ENCODE data around the gene HAUS8.

The HAUS8 gene, protein sequence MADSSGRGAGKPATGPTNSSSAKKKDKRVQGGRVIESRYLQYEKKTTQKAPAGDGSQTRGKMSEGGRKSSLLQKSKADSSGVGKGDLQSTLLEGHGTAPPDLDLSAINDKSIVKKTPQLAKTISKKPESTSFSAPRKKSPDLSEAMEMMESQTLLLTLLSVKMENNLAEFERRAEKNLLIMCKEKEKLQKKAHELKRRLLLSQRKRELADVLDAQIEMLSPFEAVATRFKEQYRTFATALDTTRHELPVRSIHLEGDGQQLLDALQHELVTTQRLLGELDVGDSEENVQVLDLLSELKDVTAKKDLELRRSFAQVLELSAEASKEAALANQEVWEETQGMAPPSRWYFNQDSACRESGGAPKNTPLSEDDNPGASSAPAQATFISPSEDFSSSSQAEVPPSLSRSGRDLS

DNA sequence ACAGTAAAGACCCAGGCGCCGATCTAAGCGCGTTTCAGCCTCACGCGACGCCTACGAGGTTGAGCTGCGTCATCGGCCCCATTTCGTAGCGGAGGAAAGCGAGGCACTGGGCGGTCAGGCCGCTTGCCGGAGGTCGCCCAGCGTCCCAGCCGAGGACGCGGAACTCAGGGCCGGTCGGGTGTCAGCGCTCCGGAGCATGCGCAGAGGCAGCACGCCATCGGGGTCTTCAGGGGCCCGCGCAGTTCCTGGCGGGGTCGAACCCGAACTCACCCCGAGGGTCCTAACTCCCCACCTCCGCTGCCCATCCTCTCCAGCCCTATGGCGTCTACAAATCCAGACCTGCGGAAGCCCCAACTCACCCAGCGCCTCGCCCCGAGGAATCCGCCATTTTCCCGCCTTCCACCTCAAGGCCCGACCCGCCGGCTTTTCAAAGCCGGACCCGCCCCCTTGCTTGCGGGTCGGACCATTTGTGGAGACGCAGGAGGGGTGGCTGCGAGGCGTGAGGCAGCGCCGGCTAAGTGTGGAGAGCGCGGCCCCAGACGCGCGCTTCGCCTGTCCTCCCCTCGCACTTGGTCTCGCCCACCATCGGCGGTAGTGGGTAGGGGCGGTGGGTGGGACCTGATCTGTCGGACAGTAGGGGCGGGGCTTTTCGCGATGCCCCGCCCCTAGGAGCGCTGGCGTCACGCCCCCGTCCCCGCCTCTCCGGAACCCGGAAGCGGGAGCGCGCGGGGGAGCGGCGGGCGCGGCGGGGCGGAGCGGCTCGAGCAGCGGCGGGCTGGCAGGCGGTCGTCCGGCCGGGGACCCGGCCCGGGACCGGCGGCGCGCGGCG lies at the start of gene HAUS8, which contains the start of gene MYO9B:
HAUS8 (minus strand) TSS at position 418 of the 829 bp plus-strand sequence; CDS start at position 388, 30 bp downstream.
MYO9B (plus strand) TSS at position 743 of the 829 bp plus-strand sequence. CDS start 25,941 bp downstream, outside the sequence.
- Histone ChIP-seq H3K9me2 (replicated peaks; ENCODE audit: insufficient read depth, low read length) (no peaks in the 10 kb centered on the region), H4K20me1 (ENCODE audit: insufficient read depth, low read length) (no peaks in the 10 kb centered on the region), H3K79me2 (ENCODE audit: low read length) (peaks cover 77% of the 10 kb centered on the region), H3K36me3 (replicated peaks; ENCODE audit: insufficient read depth, low read length) (no peaks in the 10 kb centered on the region; the same call in 1 of the 2 replicates), H2AFZ (ENCODE audit: low read length) (peak within 1 kb of the TSS; percentile 75), H3K4me2 (ENCODE audit: low read depth, low read length) (peak within 1 kb of the TSS; percentile 96), H3K27me3 (replicated peaks; ENCODE audit: insufficient read depth, low read length) (no peaks in the 10 kb centered on the region), H3K9ac (ENCODE audit: low read length) (peak within 1 kb of the TSS; percentile 85), H3K4me3 (ENCODE audit: low read length) (peak within 1 kb of the TSS; percentile 88), H3F3A (ENCODE audit: insufficient read depth, low read length) (peaks cover 31% of the 10 kb centered on the region), H3K9me3 (replicated peaks; ENCODE audit: insufficient read depth, low read length) (no peaks in the 10 kb centered on the region), H3K27ac (ENCODE audit: low read length) (peak within 1 kb of the TSS; percentile 65), H3K4me1 (ENCODE audit: low read length) (peaks cover 17% of the 10 kb centered on the region)
- TF ChIP-seq EZH2phosphoT487 (IDR thresholded peaks at IDR 0.05; ENCODE audit: low read length) (no peak), EZH2 (optimal IDR thresholded peaks at IDR 0.05; ENCODE audit: low read depth, low read length) (no peak), CTCF (IDR thresholded peaks at IDR 0.05; ENCODE audit: low read length) (no peak)
- DNase-seq = peak; percentile 99

DNA sequence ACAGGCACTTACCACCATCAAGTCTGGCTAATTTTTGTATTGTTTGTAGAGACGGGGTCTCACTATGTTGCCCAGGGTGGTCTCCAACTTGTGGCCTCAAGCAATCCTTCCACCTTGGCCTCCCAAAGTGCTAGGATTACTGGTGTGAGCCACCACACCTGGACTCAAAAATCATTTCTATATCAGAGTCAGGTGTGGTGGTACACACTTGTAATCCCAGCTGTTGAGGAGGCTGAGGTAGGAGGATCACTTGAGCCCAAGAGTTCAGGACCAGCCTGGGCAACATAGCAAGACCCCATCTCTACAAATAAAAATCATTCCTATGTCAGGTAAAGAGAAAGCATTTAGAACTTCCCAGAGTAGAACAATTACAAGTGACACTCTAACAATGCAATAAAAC lies 48.8 kb upstream of the HAUS8 start:
- Histone ChIP-seq H3K9me3 (replicated peaks; ENCODE audit: insufficient read depth, low read length) (no peaks in the 10 kb centered on the region), H3K27me3 (replicated peaks; ENCODE audit: insufficient read depth, low read length) (no peaks in the 10 kb centered on the region), H3K4me1 (ENCODE audit: low read length) (no peaks in the 10 kb centered on the region), H4K20me1 (ENCODE audit: insufficient read depth, low read length) (no peaks in the 10 kb centered on the region), H3K4me3 (ENCODE audit: low read length) (no peak overlapping the region), H3K36me3 (replicated peaks; ENCODE audit: insufficient read depth, low read length) (no peaks in the 10 kb centered on the region), H3K27ac (ENCODE audit: low read length) (no peak overlapping the region), H3K4me2 (ENCODE audit: low read depth, low read length) (no peak overlapping the region), H3K9me2 (replicated peaks; ENCODE audit: insufficient read depth, low read length) (no peaks in the 10 kb centered on the region), H3F3A (ENCODE audit: insufficient read depth, low read length) (no peaks in the 10 kb centered on the region), H2AFZ (ENCODE audit: low read length) (no peak overlapping the region), H3K9ac (ENCODE audit: low read length) (no peak overlapping the region), H3K79me2 (ENCODE audit: low read length) (no peaks in the 10 kb centered on the region; the same call in 1 of the 2 replicates)
- TF ChIP-seq CTCF (IDR thresholded peaks at IDR 0.05; ENCODE audit: low read length) (no peak), EZH2phosphoT487 (IDR thresholded peaks at IDR 0.05; ENCODE audit: low read length) (no peak), EZH2 (optimal IDR thresholded peaks at IDR 0.05; ENCODE audit: low read depth, low read length) (no peak)
- DNase-seq = no peak

DNA sequence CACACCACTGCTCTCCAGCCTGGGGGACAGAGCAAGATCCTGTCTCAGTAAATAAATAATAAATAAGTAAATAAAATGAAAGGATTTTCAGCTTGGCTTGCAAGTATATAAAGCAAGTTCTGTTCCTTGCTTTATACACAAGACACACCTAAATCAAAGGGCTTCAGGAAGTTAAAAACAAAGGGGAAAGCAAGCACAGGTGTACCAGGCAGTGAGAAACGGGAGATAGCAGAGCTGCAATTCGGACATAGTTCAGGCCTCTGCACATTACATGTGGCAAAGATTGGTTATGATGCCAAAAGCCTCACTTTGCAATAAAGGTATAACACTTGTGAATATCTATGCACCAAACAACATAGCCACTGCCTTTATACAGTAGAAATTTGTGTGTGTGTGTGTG lies 47.8 kb upstream of the HAUS8 start:
- Histone ChIP-seq H3K9me3 (replicated peaks; ENCODE audit: insufficient read depth, low read length) (no peaks in the 10 kb centered on the region), H3K27ac (ENCODE audit: low read length) (no peak overlapping the region), H4K20me1 (ENCODE audit: insufficient read depth, low read length) (no peaks in the 10 kb centered on the region), H3K9ac (ENCODE audit: low read length) (no peak overlapping the region), H3K36me3 (replicated peaks; ENCODE audit: insufficient read depth, low read length) (no peaks in the 10 kb centered on the region), H3K79me2 (ENCODE audit: low read length) (no peaks in the 10 kb centered on the region; the same call in 1 of the 2 replicates), H3K4me1 (ENCODE audit: low read length) (no peaks in the 10 kb centered on the region), H3K4me3 (ENCODE audit: low read length) (no peak overlapping the region), H2AFZ (ENCODE audit: low read length) (no peak overlapping the region), H3K4me2 (ENCODE audit: low read depth, low read length) (no peak overlapping the region), H3K27me3 (replicated peaks; ENCODE audit: insufficient read depth, low read length) (no peaks in the 10 kb centered on the region), H3F3A (ENCODE audit: insufficient read depth, low read length) (no peaks in the 10 kb centered on the region), H3K9me2 (replicated peaks; ENCODE audit: insufficient read depth, low read length) (no peaks in the 10 kb centered on the region)
- no peak for DNase-seq
- TF ChIP-seq EZH2phosphoT487 (IDR thresholded peaks at IDR 0.05; ENCODE audit: low read length) (no peak), EZH2 (optimal IDR thresholded peaks at IDR 0.05; ENCODE audit: low read depth, low read length) (no peak), CTCF (IDR thresholded peaks at IDR 0.05; ENCODE audit: low read length) (no peak)

Measured in MM.1S (cell line).